Right renal cortex interstitium (tissue), 3 donors: Measurements from ENCODE around the gene P2RY14. TPM values are rescaled to one million over a fixed set of nuclear protein-coding genes. Genes with fewer than 3 reads are reported as not detected.

Source experiments
- DNase-seq, 3 donors: peaks; one replicate each; pipeline ENCODE4 v3.0.0-alpha.2; 2013; ENCODE audit warnings: low read depth in 3 of 3, low spot score in 2 of 3
- polyA plus RNA-seq, 3 donors: library from polyadenylated mRNA; unstranded; fragments of 120-200 nt; gene quantifications; one replicate each; pipeline ENCODE4 v1.2.1, GENCODE V29; 2013; ENCODE audit not compliant: insufficient read length in 3 of 3

The P2RY14 gene
- 1 to 10 TPM in 1 of 3 donors, under 1 TPM in 2; 0.62 to 1.0 (median 0.85) TPM for polyA plus RNA-seq

DNA sequence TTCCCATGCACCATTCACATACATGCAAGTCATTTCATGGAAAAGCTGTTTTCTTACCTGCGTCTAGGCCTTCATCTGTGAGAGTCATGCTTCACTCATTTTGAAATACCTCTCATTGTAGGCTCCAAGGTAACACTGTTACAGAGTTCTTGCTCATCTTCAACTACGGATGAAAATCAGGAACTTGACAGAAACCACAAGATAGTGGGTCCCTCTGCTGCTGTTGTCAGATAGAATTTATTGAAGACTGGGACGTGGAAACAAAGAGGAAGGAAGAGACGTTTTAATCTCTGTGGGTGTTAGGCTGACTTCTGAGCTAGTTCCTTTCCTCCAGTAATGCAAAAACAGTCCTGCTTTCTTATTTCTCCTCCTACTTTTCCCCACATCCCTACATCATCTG, at the start of gene P2RY14:
P2RY14 (minus strand) TSS at position 313 of the 400 bp plus-strand sequence. CDS start 64,226 bp downstream, outside the sequence.
- no peak for DNase-seq

DNA sequence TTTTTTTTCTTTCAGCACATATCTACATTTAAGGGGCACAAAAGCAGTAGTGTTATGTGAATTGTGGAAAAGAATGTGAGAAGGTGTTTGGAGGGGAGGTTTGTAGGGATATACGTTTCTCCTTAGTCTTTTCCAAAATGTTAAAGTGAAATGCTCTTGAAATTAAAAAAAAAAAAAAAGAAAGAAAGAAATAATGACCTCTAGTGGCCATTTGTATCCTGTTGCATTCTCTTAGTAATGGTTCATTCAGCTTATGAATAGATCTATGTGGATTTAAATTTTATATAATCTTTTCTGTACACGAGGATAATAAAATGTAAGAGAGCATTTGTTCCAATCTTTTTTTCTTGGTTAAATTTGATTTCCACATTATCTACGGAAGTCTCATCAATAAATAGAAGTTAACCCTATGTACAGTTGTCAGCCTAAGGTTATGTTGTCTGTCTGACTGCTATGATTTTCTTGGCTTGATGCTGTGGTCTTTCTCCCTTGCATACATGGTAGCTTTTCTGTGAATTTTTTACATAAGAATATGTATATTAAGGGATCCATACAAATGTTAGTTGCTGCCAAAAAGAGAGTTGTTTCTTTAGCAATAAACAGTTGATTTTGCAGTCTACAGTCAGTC, 49.3 kb upstream of the P2RY14 start:
- no peak for DNase-seq

DNA sequence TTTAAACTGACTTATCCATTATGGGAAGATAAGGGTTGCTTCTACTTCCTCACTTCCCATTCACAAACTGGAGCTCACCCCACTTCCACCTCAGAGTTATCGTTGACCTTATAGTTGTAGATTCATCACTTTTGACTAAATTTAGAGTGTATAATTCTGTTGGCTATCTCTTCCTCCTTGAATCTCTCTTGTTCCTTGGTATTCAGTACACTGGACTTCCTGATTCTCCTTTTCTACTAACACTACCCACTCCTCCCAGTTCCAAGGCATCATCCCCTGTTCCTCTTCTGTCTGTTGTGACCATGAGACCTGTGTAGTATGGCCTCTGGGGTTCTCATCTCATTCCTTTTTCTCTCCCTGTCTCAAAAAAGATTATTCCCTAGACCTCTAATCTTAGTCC, 44.2 kb upstream of the P2RY14 start:
- no peak for DNase-seq

DNA sequence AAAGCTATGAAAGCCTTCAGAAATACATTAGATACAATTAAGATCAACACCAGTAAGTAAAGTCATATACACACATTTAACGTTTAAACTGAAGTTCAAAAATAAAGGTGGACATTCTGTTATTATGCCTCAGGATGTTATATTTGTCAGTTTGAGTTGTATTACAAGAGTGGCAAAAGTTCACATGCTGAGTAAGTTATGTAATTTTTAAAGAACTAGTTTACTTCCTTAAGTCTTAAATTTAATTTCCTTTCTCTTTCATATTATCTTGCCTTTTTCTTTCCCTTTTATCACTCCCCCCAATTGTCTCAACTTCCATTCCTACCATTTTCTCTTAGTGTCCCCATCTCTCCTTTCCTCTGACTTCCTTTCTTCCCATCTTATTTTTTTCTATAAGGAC, 43.2 kb upstream of the P2RY14 start:
- no peak for DNase-seq

DNA sequence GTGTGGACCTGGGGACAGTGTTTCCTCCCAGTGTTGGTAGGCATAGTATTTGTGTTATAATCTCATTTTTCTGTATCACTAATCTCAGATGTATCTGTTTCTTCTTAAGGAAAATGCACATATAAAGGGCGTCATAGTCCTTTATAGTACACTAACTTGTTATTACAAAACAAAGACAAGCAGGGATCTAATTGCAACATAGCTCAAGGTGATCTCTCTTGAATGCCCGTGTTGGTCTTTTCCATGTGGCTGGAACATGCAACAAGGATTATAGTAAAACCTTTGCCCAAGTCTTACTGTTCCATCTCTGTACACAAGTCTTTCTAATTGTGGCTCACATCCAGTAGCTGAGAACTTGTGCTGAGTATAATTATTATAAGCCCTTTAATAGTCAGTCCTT, 41.8 kb upstream of the P2RY14 start:
- no peak for DNase-seq

DNA sequence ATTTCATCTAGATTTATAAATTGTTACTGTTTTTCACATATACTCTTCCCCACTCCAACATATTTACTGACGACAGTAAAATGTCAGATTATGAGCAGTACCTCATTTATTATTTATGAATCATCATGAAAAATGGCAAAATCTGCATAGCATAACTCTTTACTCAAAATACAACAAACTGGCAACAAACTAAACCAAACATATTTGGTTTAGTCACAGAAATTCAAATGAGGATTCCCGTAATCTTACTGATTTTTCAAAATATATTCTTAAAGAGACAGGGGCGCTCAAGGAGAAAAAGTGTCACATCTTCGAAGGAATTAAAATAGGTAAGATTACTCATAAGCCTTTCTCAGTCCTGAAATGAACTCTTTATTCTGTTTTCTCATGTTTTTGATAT, 41.3 kb upstream of the P2RY14 start:
- no peak for DNase-seq

DNA sequence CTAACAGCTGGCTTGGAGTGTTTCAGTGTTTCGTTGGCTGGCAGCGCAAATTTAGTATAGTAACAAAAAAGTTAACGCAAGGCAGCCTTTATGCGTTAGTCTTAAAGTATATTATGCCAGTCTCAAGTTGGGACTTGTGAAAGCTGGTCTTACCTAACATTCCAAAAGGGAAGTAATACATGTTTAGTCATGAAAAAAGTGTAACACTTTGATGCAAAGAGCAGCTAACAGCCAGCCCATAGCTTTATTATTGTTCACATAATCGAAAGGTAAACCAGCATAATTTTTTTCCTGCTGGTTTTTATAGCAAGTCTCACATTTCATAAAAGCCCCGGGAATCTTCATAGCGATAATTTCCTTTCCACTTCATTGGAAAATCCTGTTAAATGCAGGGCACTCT, 40.6 kb upstream of the P2RY14 start:
- DNase-seq, result no peak

DNA sequence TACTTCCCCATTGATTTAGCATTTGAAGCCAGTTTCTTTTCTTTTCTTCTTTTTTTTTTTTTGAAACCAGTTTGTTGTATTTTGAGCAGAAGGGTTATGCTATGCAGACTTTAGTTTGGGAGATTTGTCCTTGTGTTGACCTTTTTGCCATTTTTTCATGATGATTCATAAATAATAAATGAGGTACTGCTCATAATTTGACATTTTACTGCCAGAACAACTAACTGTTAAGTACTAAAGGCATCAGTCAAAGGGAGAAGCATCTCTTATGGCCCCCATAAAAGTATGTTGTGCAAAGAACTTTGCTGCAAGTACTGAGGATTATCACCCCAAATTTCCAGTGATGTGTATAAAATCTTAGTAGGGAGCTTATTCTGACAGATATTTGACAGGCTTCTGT, 40.0 kb upstream of the P2RY14 start:
- no peak for DNase-seq

DNA sequence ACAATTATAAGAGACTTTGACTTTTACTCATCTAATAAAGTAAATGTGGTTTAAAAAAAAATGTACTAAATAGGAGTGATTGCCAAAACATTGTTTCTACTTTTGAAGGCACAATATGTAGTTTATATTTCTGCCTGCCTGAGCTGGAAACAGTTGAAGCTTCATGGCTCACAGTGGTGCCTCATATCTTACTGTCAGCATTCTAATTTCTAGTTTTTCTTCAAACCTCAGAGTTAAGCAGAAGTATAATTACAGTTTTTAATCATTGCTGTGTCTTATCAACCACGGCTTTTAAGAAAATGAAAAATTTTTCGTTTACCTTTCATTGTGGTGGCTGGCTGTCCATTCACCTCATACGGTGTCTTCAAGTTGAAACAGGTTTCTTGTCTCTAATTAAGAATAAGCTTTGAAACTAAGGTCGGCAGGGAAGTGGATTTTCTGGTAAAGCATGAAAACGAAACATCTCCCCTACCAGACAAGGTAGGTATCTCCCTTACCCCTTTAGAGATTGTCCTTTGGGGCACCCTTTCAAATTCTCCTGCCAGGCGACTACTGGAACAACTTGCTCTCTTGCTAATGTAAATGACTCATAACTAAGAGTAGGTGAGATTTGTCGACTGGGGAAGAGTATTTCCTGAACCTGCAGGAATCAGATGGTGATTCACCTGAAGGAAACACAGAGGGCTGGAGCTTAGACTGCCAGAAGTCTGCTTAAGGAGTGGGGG, 38.1 kb upstream of the P2RY14 start, which contains the start of gene GPR87:
GPR87 (minus strand) TSS at position 554 of the 725 bp plus-strand sequence. CDS start 16,720 bp downstream, outside the sequence.
- no peak for DNase-seq

DNA sequence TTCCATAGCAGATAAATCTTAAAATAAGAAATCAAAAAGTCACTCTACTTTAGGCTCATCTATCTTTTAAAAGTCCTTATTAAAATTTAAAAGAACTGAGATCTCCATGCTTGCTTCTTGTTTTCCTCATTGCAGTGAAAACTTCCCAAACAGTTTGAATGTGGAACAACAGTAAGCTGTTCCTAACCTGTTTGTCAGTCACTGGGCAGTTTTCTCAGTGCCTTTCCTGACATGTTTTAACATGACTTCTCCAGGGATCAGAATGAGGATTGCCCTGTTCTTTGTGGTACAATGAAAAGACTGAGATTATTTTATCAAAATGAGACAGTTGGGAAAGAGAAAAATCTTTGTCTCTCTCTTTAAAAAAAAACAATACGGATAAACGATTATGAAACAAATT, 37.5 kb upstream of the P2RY14 start:
- DNase-seq, result no peak

DNA sequence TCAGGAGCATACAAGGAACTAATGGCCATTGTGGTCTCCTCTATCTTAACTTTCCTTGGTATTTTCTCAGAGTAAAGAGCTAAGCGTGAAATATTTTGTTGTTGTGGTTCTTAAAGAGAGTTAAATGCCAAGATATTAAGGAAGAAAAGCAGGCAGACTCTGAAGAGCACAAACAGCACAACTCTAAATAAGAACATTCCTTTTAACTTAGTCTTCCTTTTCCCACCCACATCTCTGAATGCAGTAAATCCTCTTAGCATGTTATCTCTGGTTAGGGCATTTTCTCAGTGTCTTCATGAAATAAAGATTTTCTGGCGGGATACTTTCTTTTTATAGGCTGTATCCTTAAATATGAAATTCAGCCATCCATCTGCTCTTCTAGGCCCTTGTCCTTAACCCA, 36.8 kb upstream of the P2RY14 start:
- no peak for DNase-seq

DNA sequence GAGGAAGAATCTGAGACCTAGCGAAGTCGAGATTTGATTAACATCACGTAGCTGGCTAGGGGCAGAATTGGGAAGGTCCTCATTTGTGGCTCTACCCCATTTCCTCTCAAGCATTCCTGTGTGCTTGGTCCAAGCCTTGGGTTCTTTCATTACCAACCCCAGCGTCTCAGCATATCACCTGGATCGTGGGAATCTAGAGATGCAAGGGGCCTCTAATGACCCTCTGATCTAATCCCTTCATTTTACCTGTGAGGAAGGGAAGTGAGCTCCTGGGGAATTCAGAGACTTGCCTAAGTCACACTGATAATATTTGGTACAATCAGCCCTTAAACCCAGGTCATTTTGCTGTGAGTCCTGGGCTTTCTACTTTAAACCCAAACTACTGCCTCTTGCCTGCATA, 36.3 kb upstream of the P2RY14 start:
- no peak for DNase-seq

DNA sequence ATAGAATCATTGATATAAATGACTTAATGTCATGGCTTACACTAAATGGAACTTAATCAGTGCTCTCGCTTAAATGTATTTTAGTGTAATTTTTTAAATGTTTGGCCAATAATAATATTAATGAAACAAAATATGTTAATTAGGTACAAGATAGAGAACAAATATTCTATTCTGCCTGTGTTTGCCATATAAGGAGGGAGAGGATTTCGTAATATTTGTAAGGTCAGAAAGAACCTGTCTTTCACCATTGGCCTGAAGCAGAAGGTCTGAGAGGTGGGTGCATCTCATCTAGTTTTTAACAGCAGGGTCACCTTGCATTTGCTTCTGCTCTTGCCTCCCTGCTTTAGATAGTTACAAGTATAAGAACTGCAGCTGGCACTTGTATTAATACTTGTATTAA, 35.8 kb upstream of the P2RY14 start:
- DNase-seq, result no peak

DNA sequence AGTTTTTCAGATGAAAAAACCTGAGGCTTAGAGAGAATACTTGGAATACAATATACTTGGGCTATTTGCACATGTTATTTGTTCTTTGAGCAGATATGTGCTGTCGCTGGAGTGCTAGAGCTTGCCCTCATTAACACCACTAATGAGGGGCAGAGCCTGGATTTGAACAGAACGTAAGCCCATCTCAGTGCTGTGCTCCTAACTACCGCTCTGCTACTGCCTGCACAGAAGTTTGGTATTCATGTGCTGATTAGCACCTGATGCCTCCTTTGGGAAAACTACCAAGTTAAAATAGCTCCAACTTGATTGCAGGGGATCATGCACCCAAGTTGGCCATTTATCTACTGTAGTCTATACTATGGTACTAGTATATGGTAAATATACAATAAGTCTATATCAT, 34.6 kb upstream of the P2RY14 start:
- no peak for DNase-seq

DNA sequence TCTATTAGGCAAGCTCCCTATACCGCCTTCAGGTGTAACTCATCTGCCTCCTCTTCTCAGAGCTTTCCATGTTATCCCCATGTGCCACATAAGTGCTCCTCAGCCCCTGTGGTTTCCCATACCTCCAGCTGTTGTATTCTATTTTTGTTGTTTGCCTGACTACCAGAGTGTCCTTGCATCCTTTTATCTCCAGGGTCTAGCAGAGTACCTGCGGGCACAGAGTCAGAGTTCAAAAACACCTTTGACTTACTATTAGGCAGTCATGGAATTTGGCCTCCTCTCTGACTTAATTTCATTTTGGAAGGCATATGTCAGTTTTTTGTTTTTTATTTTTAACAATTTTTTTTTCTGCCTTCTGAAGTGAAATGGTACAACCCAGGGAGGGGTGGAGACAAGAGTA, 31.2 kb upstream of the P2RY14 start:
- DNase-seq, result no peak

DNA sequence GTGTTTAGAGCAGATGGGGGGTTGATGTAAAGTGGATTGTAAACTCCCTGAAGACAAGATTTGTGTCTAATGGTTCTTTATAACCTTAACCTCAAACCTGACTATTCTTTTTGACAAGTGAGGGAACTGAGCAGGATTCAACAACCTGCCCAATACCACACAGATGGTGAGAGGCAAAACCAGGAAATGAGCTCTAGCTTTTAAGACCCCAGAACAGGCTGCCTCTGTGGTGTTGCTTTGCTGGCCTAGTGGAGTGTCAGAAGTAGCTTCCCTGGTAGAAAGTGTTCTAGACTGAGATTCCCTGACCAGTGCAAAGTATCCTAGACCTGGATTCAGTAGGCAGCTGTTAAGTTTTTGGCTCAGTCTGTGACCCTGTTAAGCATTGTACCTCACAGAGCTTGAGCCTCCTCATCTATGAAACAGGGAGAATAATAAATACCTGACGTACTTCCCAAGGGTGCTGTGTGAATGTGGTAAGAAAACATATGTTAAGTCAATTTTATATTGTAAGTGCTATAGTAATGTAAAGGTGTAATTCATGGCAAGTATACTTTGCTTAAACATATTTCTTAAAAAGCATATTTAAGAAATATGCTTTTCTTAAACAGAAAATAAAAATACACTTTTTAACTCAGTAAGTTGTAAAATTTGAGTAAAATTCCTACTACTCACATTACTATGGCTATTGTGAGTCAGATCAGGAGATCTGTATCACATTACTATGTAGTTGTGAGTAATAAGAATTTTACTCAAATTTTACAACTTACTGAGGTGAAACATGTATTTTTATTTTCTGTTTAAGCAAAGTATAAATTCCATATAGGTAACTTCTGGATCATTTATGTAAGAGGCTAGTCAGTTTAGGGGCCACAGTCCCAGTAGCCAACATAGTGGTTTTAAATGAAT, 29.5 kb upstream of the P2RY14 start:
- no peak for DNase-seq

DNA sequence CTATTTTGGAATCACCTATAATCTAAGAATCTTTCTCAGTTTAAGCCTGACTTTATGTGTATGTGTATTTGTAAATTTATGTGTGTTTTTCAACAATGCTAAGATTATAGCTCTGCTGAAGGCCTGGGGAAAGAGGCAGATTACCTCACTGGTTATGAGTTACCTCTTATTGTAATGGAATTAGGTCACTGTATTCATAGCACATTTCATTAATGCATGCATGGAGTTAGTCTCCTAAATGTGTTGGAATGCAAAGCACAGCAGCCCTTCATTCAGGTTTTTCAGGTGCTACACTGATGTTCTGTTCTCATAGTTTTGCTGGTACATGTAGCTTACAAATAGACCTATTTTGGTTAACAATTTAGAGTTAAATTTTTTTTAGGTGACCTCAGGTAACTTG, 28.8 kb upstream of the P2RY14 start:
- DNase-seq, result no peak

DNA sequence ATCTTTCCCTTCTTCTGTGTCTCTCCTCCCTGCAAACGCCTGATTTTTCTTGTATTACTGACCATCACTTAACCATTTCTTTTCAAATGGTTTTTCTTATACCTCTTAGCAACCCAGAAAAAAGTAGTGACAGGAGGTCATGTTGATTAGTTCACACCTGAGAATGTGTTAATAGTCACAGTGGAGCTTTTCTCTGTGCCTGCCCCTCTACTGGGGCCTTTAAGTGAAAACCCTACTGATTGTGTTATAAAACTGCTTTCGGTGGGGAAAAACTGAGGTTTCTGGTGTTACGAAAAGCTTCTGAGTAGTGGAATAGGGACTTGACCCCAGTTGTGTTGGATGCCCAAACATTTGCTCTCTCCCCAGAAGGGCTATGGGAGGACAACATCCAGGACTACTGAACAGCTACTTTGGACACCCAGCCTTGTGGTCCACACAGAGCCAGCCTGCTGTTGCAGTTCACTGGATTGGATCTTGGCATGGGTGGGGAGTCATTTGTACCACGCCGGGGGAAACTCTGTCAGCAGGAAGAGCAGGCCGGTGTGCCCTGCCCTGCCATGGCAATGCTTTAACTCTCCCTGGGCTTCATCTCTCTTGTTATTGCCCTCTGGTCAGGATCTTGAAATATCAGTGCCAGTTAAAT, 27.9 kb upstream of the P2RY14 start:
- no peak for DNase-seq

DNA sequence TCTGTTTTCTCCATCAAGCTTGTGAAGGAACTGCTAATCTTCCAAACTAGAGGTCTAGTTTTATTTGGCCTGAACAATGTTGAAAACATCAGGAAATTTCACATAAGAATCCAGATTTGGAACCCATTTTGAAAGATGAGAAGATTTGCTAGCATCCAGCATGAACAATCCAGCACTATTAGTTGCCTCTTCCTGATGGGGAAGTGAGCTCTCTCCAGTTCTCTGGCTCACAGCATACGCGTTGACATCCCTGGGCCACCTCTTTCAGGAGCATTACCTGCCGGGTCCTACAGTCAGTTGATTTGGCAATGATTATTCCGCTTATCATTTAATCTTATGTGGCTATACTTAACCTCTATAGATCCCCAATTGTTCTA, 27.4 kb upstream of the P2RY14 start:
- DNase-seq, result no peak

DNA sequence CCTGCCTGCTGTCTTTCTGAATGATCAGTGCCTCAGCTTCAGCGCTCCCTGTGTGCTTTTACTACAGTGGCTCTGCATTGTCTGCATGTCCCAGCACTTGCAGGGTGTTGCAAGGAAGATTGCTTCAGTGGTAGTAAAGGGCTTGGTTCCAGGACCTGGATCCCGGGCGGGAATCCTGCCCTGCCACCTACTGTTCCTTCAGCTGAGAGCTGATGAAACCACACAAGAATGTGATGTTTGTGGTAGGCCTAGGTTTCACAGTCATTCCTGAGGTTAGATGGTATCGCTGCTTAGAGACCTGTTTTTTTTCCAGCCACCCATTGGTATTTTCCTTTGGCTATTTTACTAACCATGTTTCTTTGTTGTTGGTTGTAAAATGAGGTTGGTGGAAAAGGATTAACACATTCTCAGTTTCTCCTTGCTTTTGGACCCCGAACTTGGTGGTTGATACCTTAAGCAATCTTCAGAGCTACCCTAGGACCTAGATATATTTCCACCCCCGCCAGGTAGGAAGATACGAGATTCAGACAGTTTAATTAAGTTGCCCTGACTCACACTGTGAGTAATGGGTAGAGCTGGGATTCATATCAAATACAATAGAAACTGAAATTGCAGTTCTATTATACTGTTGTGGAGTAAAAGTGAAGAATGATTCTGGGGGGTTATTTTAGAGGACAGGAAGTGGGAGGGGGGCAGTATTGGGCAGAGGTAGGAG, 26.9 kb upstream of the P2RY14 start:
- DNase-seq, result no peak
